ENCODE results near the gene POU4F1.

Gene POU4F1

GRCh38 chr13:78599645-78600279 lies 3.6 kb downstream of the POU4F1 start:
- FAIRE-seq = no peak
- no peak for DNase-seq (ENCODE audit: insufficient read length, low spot score)
- no peak for TF ChIP-seq CTCF (IDR thresholded peaks at IDR 0.05; ENCODE audit: insufficient read depth, missing control alignments)

GRCh38 chr13:78598966-78599644 lies 4.2 kb downstream of the POU4F1 start:
- FAIRE-seq (no peak), DNase-seq (ENCODE audit: insufficient read length, low spot score) (no peak)
- TF ChIP-seq CTCF (IDR thresholded peaks at IDR 0.05; ENCODE audit: insufficient read depth, missing control alignments) = no peak

GRCh38 chr13:78598116-78598781 lies 5.1 kb downstream of the POU4F1 start:
- FAIRE-seq = no peak
- no peak for TF ChIP-seq CTCF (IDR thresholded peaks at IDR 0.05; ENCODE audit: insufficient read depth, missing control alignments)

GRCh38 chr13:78597602-78597932 lies 5.8 kb downstream of the POU4F1 start:
- DNase-seq (ENCODE audit: insufficient read length, low spot score) (no peak), FAIRE-seq (no peak)
- no peak for TF ChIP-seq CTCF (IDR thresholded peaks at IDR 0.05; ENCODE audit: insufficient read depth, missing control alignments)

More at GRCh38 chr13:78598116-78598781, 5.1 kb downstream of the POU4F1 start:
- DNase-seq (ENCODE audit: insufficient read length, low spot score) = no peak

- DNase-seq (ENCODE audit: insufficient read length, low spot score) = no peak
- no peak for TF ChIP-seq CTCF (IDR thresholded peaks at IDR 0.05; ENCODE audit: insufficient read depth, missing control alignments)
- FAIRE-seq = no peak
These were observed 6.4 kb downstream of the POU4F1 start for GRCh38 chr13:78596736-78597601.

- DNase-seq (ENCODE audit: insufficient read length, low spot score) (no peak), FAIRE-seq (no peak)
- TF ChIP-seq CTCF (IDR thresholded peaks at IDR 0.05; ENCODE audit: insufficient read depth, missing control alignments) = no peak
These were observed 7.0 kb downstream of the POU4F1 start for GRCh38 chr13:78596399-78596735.
